HG02943 (cell line): Measurements from ENCODE around the gene ARHGAP42.
A peak's percentile ranks its signal among the peaks of the same experiment; 100 is the strongest.

ENCODE experiments used
- ATAC-seq: cut with Tn5 transposase; IDR thresholded peaks from one replicate; pipeline ENCODE4 v1.9.1; 2021; ENCODE audit warnings: mild to moderate bottlenecking, low read depth, moderate library complexity; ENCODE audit not compliant: unreplicated experiment

The ARHGAP42 gene

DNA sequence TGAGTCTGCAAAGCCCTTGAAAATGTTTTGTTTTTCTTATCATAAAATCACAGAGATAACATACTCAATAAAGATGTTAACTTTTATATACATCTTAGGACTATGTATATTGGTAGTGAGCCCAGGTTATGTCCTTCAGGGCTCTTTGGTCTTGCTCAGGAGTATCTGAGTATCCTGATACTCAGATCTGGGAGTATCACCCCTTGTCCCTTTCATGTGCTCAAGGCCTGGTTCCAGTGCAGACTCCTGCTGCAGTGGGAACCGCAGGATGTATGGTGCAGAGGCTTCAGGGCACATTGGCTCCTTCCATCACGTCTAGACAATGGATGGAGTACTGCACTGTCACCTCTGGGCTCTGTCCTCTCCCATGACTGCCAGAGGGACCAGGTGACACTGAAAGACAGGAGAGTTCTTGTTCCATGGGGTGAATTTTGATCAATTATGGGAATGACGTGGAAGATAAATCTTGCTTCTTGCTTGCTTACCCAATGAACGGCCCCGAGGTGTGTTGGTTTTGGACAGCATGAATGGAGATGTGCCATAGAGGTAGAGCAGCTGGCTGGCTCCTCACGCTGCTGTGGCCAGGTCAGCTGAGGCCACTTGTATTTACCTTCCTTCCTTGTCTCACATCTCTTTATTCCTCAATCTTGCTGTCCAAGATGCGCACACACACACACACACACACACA is 215.5 kb downstream of the ARHGAP42 start:
- no peak for ATAC-seq

DNA sequence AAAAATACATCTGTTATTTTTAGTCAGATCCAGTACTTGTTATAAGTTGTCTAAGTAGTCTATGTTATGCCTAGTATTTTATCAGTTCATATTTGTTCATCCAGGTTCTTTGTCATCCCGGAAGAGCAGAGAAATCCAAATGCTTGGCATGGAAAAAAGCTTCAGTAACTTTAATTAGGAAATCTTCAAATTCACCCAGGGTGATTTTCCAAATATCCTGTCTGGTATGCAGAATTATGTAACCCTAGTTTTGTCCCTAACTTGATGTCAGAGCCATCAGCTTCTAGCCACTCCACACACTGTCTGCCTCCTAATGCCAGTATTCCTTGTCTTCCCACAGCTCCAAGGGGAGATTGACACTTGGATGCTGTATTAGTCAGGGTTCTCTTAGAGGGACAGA is 216.2 kb downstream of the ARHGAP42 start:
- no peak for ATAC-seq

DNA sequence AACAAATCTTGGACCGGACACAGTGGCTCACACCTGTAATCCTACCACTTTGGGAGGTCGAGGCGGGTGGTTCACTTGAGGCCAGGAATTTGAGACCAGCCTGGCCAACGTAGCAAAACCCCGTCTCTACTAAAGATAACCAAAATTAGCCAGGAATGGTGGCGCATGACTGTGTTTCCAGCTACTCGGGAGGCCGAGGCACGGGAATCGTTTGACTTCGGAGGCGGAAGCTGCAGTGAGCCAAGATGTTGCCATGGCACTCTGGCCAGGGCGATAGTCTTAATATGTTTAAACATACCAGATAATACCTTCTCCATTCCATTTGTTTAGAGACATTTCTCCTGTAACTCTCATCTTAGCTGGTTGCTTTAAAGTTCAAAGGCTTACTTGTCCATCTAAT is 218.6 kb downstream of the ARHGAP42 start:
- ATAC-seq: no peak

DNA sequence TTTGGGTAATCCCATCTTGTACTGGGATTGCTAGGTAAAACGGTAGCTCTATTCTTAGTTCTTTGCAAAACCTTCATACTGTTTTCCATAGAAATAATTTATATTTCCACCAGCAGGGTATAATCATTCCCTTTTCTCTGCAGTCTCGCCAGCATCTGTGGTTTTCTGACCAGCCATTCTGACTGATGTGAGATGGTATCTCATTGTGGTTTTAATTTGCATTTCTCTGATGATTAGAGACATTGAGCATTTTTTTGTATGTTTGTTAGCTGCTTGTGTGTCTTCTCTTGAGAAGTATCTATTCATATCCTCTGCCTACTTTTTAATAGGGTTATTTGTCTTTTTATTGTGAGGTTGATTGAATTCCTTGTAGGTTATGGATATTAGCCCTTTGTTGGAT is 221.7 kb downstream of the ARHGAP42 start:
- ATAC-seq: no peak

DNA sequence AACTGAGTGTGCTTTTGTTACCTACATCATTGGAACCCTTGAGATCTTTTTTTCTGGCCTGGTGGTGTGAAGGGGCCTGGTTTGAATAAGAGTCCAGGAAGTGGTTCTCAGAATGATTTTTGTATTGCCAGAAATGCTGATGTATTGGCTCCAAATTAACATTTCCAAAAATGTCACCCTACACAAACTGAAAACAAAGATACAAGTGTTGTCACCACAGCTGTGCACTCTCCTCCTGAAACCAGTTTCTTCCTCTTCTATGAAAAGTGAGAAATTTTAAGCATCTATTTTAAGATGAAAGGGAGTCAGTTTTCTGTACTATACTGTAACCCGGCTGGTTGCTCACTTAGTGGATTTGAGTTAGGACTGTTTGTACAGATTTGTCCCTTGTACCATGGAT is 223.7 kb downstream of the ARHGAP42 start:
- peak; percentile 82 for ATAC-seq

DNA sequence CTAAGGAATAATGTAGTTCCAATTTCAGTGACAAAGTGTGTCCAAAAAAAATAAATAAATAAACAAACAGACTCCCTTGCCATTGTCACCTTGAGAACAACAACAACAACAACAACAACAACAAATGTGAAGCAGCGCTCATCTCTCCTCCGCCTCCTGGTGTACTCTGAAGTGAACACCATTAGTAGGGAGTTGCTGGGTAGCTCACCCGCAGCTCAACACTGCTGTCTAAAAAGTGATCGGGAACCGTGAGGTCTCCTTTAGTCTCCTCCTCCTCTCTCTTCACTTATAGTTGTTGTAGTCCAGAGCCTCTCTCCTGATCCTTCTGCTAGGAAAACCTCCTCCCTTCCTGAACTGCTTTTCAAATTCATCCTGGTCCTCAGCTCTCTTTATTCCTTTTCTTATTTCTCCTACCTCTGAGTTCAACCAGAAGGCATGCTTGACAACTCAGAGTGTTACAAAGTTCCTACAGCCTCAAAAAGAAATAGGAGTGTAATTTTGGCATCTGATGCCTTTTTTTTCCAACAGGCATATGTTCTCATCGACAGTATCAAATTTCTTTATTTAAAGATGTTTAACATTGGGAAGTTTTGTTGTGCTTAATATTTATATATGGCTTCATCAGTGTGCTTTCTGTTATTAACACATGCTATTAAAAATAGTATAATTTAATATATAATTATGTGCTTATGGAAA is 227.5 kb downstream of the ARHGAP42 start:
- no peak for ATAC-seq

DNA sequence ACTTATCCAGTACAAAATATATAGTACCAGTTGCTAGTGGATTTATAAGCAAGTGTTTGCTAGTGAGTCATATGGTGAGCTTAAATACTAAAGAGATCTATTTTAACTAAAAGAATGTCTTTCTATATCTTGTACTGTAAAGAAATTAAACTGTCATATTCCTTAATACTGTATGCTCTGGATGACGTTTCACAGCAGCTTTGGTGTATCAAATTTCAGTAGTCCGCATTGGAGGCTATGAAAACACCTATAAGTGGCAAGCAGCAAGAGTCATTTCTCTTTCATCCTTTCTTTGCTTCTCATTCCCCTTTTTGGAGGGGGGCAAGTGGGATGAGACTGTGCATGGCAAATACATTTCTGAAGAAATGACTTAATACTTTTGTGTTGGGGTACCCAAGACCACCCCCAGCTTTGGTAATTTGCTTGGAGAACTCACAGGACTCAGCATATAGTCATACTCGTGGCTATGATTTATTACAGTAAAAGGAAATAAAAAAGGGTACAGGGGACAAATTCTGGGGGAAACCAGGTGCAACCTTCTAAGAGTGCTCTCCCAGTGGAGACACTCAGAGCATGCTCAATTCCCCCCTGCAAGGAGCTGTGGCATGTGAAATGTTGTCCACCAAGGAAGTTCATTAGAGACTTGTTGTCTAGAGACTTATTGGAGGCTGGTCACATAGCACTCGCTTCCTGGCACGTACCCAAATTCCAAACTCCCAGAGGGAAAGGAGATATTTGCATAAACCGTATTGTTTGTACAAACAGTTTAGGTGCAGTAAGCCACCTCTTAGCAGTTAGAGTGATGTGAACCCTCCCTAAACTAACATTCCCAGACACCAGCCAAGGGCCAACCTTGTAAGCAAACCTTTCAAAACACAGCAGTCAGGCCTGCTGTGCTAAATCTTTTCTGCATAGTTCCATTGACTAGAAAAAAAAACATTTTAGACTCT is 231.7 kb downstream of the ARHGAP42 start:
- no peak for ATAC-seq

DNA sequence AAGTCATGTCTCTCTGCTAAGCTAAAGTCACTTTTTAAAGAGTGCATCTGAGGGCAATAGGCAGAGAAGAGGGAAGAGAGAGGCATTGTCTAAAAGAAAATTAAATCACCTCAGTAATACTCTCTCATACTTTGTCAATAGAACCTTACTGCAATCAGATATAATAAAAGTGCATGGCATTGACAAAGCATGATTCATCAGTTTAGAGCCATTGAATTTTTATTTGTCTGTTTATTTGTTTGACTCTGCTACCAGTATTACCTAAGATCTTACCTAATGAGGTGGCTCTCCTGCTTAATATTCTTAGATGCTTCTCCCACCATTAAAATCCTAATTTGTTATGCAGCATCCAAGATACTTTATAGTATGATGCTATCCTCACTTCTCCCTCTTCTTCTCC is 233.5 kb downstream of the ARHGAP42 start:
- no peak for ATAC-seq

DNA sequence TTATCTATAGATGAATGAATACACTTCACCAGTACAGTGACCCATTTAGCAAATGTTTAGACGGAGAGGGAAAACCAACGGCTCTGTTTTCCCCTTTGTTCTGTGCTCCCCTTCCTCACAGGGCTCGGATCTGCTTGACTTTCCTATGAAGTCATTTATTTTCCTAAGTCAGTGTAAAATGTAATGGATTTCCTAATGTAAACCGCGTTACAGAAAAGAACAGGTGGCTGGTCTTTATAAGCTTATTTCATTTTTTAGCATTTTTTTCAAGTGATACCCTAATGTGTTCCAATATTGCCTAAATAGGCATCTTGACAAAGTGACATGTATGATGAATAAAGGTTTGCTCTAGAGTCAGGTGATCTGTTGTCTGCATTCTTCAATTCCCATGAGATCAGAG is 235.0 kb downstream of the ARHGAP42 start:
- ATAC-seq: no peak

DNA sequence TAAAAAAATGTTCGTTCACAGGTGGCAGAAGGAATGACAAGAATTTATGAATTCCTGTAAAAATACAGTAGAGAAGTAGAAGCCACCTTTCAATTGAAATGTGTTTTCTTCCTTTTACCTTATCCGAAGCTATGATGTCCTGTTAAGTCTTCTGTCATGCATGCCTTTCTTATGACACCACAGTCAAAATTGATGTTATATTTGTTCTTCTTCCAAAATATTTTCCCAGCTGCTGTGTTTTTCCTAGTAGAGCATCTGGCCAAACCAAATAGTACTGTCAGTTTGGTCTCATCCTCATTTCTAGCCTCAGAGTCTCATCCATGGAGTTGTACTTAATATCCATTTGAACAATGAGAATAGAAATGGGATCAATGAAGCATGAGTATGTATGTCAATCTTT is 236.5 kb downstream of the ARHGAP42 start:
- ATAC-seq: no peak

DNA sequence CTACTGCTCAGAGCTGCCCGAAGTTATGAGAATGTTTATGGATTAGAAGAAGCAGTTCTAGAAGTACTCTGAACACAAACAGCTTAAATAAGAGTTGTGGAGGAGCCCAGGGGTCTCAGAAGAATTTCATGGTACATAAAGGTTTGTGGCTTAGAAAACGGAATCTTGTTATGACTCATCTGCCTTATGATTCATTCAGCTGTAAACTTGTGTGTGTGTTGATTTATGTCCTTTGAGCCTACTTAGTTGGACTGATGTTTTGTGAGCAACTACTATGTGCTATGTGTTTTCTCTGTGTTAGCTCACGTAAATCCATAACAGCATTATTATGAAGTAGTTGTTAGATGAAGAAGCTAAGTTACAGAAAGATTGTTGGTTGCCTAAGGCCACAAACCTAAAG is 238.8 kb downstream of the ARHGAP42 start:
- no peak for ATAC-seq

DNA sequence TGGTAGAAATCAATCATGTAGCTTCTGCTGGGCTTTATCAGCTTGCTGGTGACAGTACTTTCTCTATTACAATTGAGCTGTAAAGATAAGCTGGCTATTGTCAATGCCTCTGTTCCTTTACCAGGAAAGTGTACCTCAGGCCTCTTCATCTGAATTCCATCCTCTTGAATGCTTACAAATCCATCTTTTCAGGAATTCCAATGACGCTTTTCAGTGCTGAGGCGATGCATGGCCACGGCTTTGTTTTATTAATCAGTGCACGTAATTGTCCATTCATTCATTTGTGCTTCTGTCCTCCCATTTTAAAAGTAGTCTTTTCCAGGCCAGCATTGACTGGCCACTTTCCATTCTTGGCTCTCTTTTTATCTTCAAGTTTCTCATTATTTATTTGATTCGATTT is 240.5 kb downstream of the ARHGAP42 start:
- ATAC-seq: no peak

DNA sequence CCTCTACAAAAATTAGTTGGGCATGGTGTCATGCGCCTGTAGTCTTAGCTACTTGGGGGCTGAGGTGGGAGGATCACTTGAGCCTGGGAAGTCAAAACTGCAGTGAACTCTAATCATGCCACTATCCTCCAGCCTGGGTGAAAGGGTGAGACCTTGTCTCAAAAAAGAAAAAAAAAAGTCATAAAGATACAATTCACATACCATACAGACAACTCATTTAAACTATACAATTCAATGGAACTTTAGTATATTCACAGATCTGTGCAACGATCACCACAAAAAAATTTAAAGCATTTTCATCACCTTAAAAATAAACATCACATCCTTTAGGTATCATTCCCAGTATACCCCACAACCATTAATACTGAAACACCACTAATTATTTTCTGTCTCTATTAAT is 241.3 kb downstream of the ARHGAP42 start:
- no peak for ATAC-seq

DNA sequence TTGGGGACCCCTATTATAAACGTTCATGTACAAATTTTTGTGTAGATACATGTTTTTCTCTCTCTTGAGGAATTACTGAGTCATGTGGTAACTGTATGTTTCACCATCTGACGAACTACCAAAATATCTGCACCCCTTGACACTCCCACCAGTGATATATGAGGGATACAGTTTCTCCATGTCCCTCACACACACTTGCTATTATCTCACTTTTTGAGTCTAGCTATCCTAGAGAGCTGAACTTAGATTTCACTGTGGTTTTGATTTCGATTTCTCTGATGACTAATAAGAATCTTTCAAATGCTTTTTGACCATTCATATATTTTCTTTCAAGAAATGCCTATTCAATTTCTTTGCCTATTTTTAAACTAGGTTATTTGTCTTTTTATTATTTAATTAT is 242.3 kb downstream of the ARHGAP42 start:
- no peak for ATAC-seq

DNA sequence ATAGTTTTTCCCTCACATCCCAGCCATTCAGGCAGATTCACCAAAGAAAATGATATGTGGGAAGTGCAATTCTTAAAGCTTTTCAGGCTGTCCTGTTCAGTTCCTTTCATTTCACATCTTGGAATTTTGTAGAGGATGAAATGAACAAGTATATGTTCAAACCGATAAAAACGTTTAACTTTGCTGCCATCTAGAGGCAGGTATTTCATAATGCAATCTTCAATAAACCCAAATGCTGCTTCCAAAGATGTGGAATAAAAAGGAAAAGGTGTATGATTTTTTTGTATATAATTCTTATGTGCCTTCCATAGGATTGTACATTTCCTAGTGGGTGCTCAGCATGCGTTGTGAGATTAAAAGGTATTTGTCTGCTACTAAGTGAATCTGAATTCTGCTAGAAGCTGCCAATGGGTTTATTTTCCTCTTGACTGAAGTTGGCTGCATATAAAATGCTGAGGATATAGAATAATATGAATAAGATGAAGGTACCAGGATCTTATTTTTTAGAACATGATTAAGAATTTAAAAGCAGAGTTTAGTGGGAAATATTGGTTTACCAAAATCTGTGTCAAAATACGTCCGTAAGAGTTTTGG is 243.2 kb downstream of the ARHGAP42 start:
- no peak for ATAC-seq

DNA sequence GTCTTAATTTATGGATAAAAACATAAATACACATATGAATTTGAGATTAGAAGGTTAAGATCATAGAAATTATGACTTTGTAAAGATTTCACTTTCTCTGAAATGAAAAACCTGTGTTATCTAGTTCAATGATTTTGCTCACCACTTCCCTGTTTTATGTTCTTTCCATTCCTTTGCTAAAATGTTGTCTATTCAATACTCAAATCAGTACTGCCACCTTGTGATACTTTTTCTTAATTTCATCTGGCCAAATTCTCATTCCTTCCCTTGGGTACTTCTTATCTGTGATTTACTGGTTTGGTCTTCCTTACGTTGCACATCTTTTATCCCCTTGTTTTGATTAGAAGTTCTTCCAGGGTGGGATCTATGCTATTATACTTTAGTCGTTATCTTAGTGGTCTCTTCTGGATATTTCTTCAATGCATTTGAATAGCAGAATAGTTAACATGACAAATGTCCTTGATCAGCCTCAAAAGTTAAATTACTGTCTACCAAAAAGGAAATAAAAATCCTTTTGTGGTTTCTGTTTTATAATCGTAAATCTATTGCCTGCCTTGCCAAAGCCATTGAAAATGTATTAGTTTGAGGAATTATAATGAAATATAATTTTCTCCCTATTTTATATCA is 245.5 kb downstream of the ARHGAP42 start:
- no peak for ATAC-seq

DNA sequence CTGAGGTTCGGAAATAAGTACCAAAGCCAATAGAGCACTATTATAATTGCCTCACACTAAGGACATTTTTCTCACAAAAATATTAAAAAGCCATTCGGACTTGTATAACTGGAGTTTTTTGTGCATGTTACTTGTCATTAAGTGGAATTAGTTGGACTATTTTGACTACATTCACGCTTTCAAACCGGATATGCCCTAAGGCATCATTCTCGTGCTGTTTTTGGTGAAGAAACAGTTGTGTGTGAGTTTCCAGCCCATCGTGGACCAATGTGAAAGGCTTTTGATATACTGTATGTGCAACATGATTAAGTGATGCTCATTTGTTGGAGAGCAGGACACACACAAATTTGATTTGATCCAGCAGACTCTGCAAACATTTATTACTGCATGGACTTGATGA is 249.7 kb downstream of the ARHGAP42 start:
- no peak for ATAC-seq

DNA sequence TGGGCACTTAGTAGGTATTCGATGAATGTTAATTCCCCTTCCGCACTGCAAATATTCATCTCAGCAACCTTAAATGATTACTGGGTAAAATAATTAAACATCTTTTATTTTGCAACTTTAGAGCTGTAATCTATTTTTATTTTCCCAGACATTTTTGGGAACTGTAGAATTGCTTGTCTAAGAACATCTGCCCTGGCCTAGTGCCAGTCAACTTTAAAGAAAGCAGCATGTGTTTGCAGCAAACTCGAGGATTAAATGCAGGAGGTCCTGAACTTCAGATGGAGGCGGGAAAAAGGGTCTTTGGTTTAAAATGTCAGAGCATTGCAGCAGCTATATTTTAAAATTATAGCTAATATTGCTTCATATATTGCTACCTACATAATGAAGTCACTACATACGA is 252.5 kb downstream of the ARHGAP42 start:
- no peak for ATAC-seq

DNA sequence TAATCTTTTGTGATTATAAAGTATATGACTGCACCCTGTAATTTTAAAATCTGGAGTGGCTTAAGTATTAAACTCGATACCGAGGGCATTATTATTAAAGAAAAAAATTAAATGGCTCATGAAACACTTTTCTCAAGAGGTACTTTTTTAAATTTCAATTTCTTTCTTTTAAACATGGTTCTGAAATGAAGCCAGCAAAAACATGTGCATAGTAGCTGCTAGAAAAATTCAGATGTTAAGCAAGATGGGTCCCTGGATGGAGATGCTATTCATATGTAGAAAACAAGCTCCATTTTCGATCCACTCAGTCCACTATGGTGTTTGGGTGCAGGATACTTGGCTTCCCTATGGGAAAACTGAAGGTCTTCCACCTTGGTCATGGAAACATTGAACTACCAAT is 253.0 kb downstream of the ARHGAP42 start:
- no peak for ATAC-seq

DNA sequence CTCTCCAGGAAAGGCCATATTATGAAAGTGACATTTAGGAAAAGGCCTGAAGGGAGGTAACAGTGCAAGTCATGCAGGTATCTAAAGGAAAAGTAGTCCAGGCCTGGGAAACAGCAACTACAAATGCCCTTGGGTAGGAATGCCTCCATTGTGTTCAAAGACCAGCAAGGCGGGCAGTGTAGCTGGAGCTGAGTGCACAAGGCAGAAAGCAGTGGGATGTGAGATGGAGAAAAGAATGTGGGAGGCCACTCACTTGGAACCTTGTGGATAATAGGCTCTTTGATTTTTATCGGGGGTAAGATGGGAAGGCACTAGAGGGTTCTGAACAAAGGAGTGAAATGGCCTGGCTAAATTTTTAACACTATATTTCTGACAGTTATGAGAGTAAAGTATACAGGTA is 253.9 kb downstream of the ARHGAP42 start:
- ATAC-seq: no peak

DNA sequence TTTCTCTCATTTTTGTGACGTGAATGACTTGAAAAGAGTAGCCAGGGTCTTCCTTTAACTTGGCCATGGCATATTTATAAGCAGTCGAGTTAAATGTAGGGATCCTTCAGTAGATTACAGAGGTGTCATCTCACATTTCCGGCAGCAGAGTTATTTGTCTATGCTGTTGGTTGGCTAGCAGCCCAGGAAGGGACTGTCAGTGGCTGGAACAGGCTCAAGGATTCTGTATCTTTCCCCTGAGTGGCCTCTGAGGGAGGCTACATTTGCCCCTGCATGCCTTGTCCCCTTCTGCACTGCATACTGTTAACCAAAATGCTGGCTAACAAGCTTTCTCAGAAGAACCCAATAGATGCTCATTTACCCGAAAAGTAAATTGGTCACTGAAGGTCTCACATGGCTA is 254.9 kb downstream of the ARHGAP42 start:
- no peak for ATAC-seq
